MCF 10A (cell line): ENCODE measurements around the gene CC2D1A. TPM values are rescaled to one million over a fixed set of nuclear protein-coding genes. Genes with fewer than 3 reads are reported as not detected.

Source experiments
- BruUV-seq: library from RNA; stranded (reverse); fragments of 400-500 nt; replicated peaks from 2 replicates; lab custom pipeline; 2021; lab: Mats Ljungman, UMichigan
- CTCF ChIA-PET: fragments of 300-600 bp; sonication (Branson Sonifier 250); formaldehyde crosslinking; extraction: SDS; loops from one replicate; lab custom pipeline; 2021; ENCODE audit warnings: antibody characterized with exemption, inconsistent platforms; lab: Yijun Ruan, JAX
- POLR2A ChIA-PET: fragments of 300-600, 350-650 bp; sonication (Branson Sonifier 250); formaldehyde crosslinking; extraction: SDS; loops from one replicate; lab custom pipeline; 2020; ENCODE audit warnings: antibody characterized with exemption, inconsistent platforms; lab: Yijun Ruan, JAX
- DNase-seq: peaks from one replicate; pipeline ENCODE4 v3.0.0-alpha.2; 2018; ENCODE audit not compliant: unreplicated experiment
- H3K27ac Mint-ChIP-seq: one replicate; pipeline ENCODE4 v1.8.0; 2022; ENCODE audit warnings: mild to moderate bottlenecking, low read depth, mixed read lengths; ENCODE audit not compliant: unreplicated experiment
- H3K27me3 Mint-ChIP-seq: one replicate; pipeline ENCODE4 v1.8.0; 2022; ENCODE audit warnings: mixed read lengths; ENCODE audit not compliant: insufficient read depth, unreplicated experiment
- H3K36me3 Mint-ChIP-seq: one replicate; pipeline ENCODE4 v1.8.0; 2022; ENCODE audit warnings: mild to moderate bottlenecking, moderate library complexity, mixed read lengths; ENCODE audit not compliant: insufficient read depth, unreplicated experiment
- H3K4me1 Mint-ChIP-seq: one replicate; pipeline ENCODE4 v1.8.0; 2022; ENCODE audit warnings: mixed read lengths; ENCODE audit not compliant: insufficient read depth, unreplicated experiment
- H3K4me3 Mint-ChIP-seq: one replicate; pipeline ENCODE4 v1.8.0; 2022; ENCODE audit warnings: mild to moderate bottlenecking, moderate library complexity, mixed read lengths; ENCODE audit not compliant: unreplicated experiment
- H3K9me3 Mint-ChIP-seq: one replicate; pipeline ENCODE4 v1.8.0; 2022; ENCODE audit warnings: mixed read lengths; ENCODE audit not compliant: unreplicated experiment
- CTCF ChIP-seq: fragments of 200-600 bp; IDR thresholded peaks from one replicate; pipeline ENCODE4 v1.8.0; 2022; ENCODE audit warnings: antibody characterized with exemption, mild to moderate bottlenecking; ENCODE audit not compliant: unreplicated experiment
- intact Hi-C: fragments of 100-400 bp; cut with micrococcal nuclease; formaldehyde crosslinking; loops from 2 replicates; pipeline ENCODE4 v1.14.1; 2022
- total RNA-seq: library from RNA; stranded (reverse); gene quantifications from 2 replicates; pipeline ENCODE4 v1.2.3, GENCODE V29; 2022

Gene CC2D1A
- total RNA-seq, 1 experiment from 2014 or later, result 36.7 TPM

GRCh38 chr19:13932911-13933393 is 27.0 kb downstream of the CC2D1A start:
- no TSS peak for BruUV-seq
- POLR2A ChIA-PET, result interaction anchor here (0.7 to 1.4 kb wide), 3 partner anchors 17 to 43 kb away, joined by 3 to 4 read pairs (median 3); partner anchors contain the start of gene DCAF15
- intact Hi-C loops, result no loop called here
- Mint-ChIP-seq H3K9me3 (no peaks in the 10 kb centered on the region), H3K4me3 (no peak overlapping the region), H3K27me3 (peaks cover 11% of the 10 kb centered on the region), H3K27ac (no peak overlapping the region), H3K36me3 (peaks cover 17% of the 10 kb centered on the region), H3K4me1 (peaks cover 6% of the 10 kb centered on the region)
- no peak for DNase-seq
- no peak for TF ChIP-seq CTCF
- CTCF ChIA-PET, result interaction anchor here (0.8 kb wide), 1 partner anchor 52 kb away, joined by 5 read pairs; no protein-coding TSS in a partner anchor

GRCh38 chr19:13934785-13935109 is 28.7 kb downstream of the CC2D1A start:
- ChIA-PET POLR2A (no interaction called here), CTCF (no interaction called here)
- H3K36me3 Mint-ChIP-seq, result peaks cover 5% of the 10 kb centered on the region
- DNase-seq, result no peak
- intact Hi-C loops, result no loop called here
- peaks cover 6% of the 10 kb centered on the region for H3K4me1 Mint-ChIP-seq
- H3K9me3 Mint-ChIP-seq, result no peaks in the 10 kb centered on the region
- peaks cover 11% of the 10 kb centered on the region for H3K27me3 Mint-ChIP-seq
- no peak for TF ChIP-seq CTCF
- BruUV-seq, result no TSS peak
- no peak overlapping the region for H3K4me3 Mint-ChIP-seq
- H3K27ac Mint-ChIP-seq, result no peak overlapping the region

GRCh38 chr19:13935765-13936510 is 29.9 kb downstream of the CC2D1A start:
- no peak for TF ChIP-seq CTCF
- Mint-ChIP-seq H3K36me3 (peaks cover 5% of the 10 kb centered on the region), H3K9me3 (no peaks in the 10 kb centered on the region), H3K4me1 (peaks cover 6% of the 10 kb centered on the region), H3K27ac (no peak overlapping the region), H3K4me3 (no peak overlapping the region), H3K27me3 (peaks cover 11% of the 10 kb centered on the region)
- intact Hi-C loops, result no loop called here
- no TSS peak for BruUV-seq
- CTCF ChIA-PET, result interaction anchor here (0.6 to 0.7 kb wide), 2 partner anchors 17 to 139 kb away, joined by 3 read pairs; no protein-coding TSS in a partner anchor
- POLR2A ChIA-PET, result no interaction called here
- no peak for DNase-seq

- POLR2A ChIA-PET, result interaction anchor here (0.6 kb wide), 1 partner anchor 50 kb away, joined by 4 read pairs; no protein-coding TSS in a partner anchor
- H3K27ac Mint-ChIP-seq, result no peak overlapping the region
- no peak overlapping the region for H3K4me3 Mint-ChIP-seq
These were observed 31.7 kb downstream of the CC2D1A start for GRCh38 chr19:13937479-13938300.

More at GRCh38 chr19:13937479-13938300, 31.7 kb downstream of the CC2D1A start:
- no TSS peak for BruUV-seq
- intact Hi-C loops, result no loop called here
- no peak for TF ChIP-seq CTCF
- Mint-ChIP-seq H3K9me3 (no peaks in the 10 kb centered on the region), H3K27me3 (peaks cover 11% of the 10 kb centered on the region), H3K36me3 (peaks cover 5% of the 10 kb centered on the region), H3K4me1 (peaks cover 6% of the 10 kb centered on the region)
- CTCF ChIA-PET, result interaction anchor here (0.6 to 1.1 kb wide), 2 partner anchors 61 to 135 kb away, joined by 3 to 5 read pairs; partner anchors contain the start of gene NANOS3
- no peak for DNase-seq
